Brain microvascular endothelial cell (primary cell): ENCODE results near the gene ZDHHC24.

ENCODE experiments used
- DNase-seq: peaks from one replicate; pipeline ENCODE4 v3.0.0-alpha.2; 2020
- H3K27ac ChIP-seq: fragments of 250-450 bp; sonication (Bioruptor Pico); 2 replicates; pipeline ENCODE4 v1.5.1; 2020; ENCODE audit warnings: mild to moderate bottlenecking, moderate library complexity
- H3K27me3 ChIP-seq: fragments of 250-450 bp; sonication (Bioruptor Pico); replicated peaks from 2 replicates; pipeline ENCODE4 v1.5.1; 2020; ENCODE audit warnings: mild to moderate bottlenecking
- H3K36me3 ChIP-seq: fragments of 250-450 bp; sonication (Bioruptor Pico); replicated peaks from 2 replicates; pipeline ENCODE4 v1.5.1; 2020; ENCODE audit warnings: mild to moderate bottlenecking
- H3K4me3 ChIP-seq: 2 replicates; pipeline ENCODE4 v1.5.1; 2011; ENCODE audit warnings: low read depth, mild to moderate bottlenecking, control low read depth, low read length, moderate library complexity
- in situ Hi-C: cut with HindIII; loops from 2 replicates; pipeline ENCODE4 v1.10.0; 2017; ENCODE audit warnings: low sequenced_read_pairs, low pct_ligation_motif_present
- TF ChIP-seq, protein P1 (sequence below): IDR thresholded peaks from 2 replicates; pipeline ENCODE4 v1.5.1; 2011; ENCODE audit warnings: low read depth, mild to moderate bottlenecking, moderate library complexity, low read length, control low read depth, inconsistent platforms; ENCODE audit errors: missing control alignments

The ZDHHC24 gene

DNA sequence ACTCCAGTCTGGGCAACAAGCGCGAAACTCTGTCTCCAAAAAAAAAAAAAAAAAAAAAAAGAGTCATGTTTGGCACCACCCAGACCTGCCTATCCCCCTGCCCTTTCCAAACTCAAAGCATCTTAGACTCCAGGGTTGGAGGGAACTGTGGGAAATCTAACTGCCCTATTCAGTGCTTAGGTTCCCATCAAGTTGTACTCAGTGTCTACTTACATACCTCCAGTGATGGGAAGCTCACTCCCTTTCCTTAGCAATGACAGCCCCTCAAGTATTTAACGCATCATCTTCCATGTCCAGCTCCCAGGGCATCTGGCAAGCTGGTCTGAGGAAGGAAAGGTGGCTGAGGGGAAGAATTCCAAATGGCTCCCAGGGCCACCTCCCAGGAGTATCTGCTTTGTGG, 3.8 kb upstream of the ZDHHC24 start:
- DNase-seq, result no peak
- in situ Hi-C loops, result no loop called here
- Histone ChIP-seq H3K27ac (no peak overlapping the region), H3K4me3 (no peak overlapping the region), H3K36me3 (no peaks in the 10 kb centered on the region), H3K27me3 (no peaks in the 10 kb centered on the region)
- TF ChIP-seq, protein P1, sequence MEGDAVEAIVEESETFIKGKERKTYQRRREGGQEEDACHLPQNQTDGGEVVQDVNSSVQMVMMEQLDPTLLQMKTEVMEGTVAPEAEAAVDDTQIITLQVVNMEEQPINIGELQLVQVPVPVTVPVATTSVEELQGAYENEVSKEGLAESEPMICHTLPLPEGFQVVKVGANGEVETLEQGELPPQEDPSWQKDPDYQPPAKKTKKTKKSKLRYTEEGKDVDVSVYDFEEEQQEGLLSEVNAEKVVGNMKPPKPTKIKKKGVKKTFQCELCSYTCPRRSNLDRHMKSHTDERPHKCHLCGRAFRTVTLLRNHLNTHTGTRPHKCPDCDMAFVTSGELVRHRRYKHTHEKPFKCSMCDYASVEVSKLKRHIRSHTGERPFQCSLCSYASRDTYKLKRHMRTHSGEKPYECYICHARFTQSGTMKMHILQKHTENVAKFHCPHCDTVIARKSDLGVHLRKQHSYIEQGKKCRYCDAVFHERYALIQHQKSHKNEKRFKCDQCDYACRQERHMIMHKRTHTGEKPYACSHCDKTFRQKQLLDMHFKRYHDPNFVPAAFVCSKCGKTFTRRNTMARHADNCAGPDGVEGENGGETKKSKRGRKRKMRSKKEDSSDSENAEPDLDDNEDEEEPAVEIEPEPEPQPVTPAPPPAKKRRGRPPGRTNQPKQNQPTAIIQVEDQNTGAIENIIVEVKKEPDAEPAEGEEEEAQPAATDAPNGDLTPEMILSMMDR, result no peak

DNA sequence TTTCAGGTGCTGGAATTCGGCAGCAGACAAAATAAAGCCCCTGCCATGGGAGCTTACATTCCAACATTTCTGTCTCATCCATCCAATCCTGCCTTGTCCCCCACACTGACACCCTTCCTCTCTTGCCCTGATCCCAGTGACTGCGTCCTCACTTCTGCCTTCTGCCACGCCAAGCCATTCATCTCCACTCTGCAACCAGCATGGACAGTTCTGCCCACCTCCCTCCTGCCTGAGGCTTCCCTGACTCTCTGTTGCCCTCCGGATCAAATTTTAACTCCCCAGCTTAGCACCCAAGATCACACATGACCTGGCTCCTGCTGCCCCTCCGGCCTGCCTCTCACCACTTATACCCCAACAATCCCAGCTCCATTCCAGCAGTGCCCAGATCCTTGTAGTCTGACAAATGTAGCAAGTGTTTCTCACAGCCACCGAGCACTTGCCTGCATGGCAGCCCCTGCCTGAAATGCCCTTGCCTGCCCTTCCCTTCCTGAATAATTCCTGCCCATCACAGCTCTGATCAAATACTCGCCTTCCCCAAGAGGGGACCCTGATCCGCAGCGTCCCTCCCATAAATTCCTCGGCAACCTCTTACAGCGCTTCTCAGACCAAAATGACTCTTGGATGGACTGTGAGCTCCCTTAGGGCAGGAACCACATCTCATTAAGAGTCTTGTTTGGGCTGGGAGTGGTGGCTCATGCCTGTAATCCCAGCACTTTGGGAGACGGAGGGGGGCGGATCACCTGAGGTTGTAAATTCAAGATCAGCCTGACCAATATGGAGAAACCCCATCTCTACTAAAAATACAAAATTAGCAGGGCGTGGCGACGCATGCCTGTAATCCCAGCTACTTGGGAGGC, 3.2 kb upstream of the ZDHHC24 start:
- DNase-seq, result no peak
- in situ Hi-C loops, result no loop called here
- H3K4me3 ChIP-seq, result no peak overlapping the region
- H3K27ac ChIP-seq, result no peak overlapping the region
- no peaks in the 10 kb centered on the region for H3K27me3 ChIP-seq
- H3K36me3 ChIP-seq, result no peaks in the 10 kb centered on the region
- TF ChIP-seq, protein P1, result no peak

DNA sequence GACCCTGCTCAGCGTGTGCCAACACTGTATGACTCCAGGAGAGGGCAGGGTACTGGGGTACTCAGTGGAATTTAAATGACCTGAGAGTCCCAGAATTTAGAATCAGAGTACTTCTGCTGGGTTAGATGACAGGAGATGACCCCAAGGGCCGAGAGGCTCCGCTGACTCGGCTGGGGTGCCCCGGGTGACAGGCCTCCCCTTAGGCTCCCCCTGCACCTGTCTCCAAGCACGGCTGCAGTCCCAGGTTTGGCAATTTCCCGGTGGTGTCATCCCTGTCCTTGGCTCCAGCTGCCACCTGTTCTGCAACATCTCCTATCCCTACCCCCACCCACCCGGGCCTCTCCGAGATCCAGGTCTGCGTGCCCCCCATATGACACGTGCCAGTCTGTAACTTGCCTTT, 2.2 kb upstream of the ZDHHC24 start:
- DNase-seq, result no peak
- Histone ChIP-seq H3K27ac (no peak overlapping the region), H3K27me3 (no peaks in the 10 kb centered on the region), H3K4me3 (no peak overlapping the region), H3K36me3 (no peaks in the 10 kb centered on the region)
- in situ Hi-C loops, result no loop called here
- TF ChIP-seq, protein P1, result no peak

DNA sequence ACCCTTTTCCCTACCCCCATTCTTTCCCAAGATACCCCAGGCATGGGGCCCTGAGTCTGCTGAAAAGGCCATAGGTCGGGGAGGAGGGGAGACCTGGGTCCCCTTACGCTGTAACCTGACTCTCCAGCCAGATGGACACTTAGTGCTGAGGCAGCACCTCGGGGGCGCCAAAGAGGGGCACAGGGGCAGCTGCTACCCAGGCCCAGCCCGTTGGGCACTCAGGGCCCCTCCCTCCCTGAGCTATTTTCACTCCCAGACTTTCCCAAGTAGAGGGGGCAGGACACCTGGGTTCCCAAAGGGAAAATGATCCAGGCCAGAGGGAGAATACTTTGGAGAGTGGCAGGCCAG, 1.8 kb upstream of the ZDHHC24 start:
- Histone ChIP-seq H3K27me3 (no peaks in the 10 kb centered on the region), H3K36me3 (no peaks in the 10 kb centered on the region), H3K4me3 (no peak overlapping the region), H3K27ac (no peak overlapping the region)
- TF ChIP-seq, protein P1, result no peak
- no peak for DNase-seq
- in situ Hi-C loops, result no loop called here

DNA sequence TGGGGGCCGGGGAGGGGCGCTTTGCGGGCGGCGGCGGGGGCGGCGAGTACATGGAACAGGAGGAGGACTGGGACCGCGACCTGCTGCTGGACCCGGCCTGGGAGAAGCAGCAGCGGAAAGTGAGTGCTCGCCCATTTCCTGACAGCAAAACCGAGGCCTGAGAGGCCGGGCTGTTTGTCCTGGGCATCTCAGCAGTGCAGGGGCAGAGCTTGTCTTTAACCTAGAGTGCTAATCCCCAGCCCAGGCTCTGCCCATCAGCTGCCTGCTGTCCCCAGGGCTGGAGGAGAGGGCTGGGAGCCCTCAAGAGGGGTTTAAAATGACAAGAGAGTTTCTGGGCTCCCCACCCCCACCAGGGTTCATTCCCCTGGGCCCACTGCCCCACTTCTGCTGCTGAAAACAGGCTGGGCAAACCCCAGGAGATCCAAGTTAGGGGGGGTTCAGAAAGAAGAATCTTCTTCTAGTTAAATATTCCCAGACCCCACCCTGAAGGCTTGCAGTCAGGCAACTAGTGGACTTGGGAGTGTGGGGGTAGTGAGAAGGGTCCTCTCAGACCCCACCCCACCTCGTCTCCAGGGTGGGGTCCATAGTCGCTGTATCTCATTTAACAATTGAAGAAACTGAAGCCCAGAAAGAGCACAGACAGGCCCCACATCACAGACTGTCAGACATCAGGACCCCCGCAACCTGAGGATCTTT, 1.3 kb upstream of the ZDHHC24 start:
- no peaks in the 10 kb centered on the region for H3K36me3 ChIP-seq
- in situ Hi-C loops, result no loop called here
- H3K27ac ChIP-seq, result no peak overlapping the region
- DNase-seq, result no peak
- no peaks in the 10 kb centered on the region for H3K27me3 ChIP-seq
- TF ChIP-seq, protein P1, result no peak
- H3K4me3 ChIP-seq, result peak overlapping the region; percentile 70
